A673 (cell line): ENCODE measurements around the gene SPSB3. TPM values are rescaled to one million over a fixed set of nuclear protein-coding genes. Genes with fewer than 3 reads are reported as not detected.

Experiments
- BruUV-seq: library from RNA; stranded (reverse); fragments of 400-500 nt; replicated peaks from 2 replicates; lab custom pipeline; 2021; lab: Mats Ljungman, UMichigan
- CTCF ChIA-PET: fragments of 300-600 bp; sonication (Branson Sonifier 250); formaldehyde crosslinking; loops from one replicate; lab custom pipeline; 2022; ENCODE audit warnings: antibody characterized with exemption; lab: Charles Lee
- POLR2A ChIA-PET: fragments of 300-600 bp; sonication (Branson Sonifier 250); formaldehyde crosslinking; loops from one replicate; lab custom pipeline; 2022; ENCODE audit warnings: antibody characterized with exemption; ENCODE audit not compliant: low non-redundant PET; lab: Charles Lee
- DNase-seq: peaks from one replicate; pipeline ENCODE4 v3.0.0-alpha.2; 2015; ENCODE audit warnings: low spot score
- H3K27ac ChIP-seq: fragments of 200-600 bp; sonication (generic); 2 replicates; pipeline ENCODE4 v1.5.1; 2016; ENCODE audit warnings: mixed run types, low read depth, mild to moderate bottlenecking, mixed read lengths, antibody characterized with exemption, low read length; ENCODE audit not compliant: poor library complexity, severe bottlenecking
- H3K27me3 ChIP-seq: fragments of 200-600 bp; sonication (generic); replicated peaks from 2 replicates; pipeline ENCODE4 v1.6.1; 2017; ENCODE audit warnings: mixed run types, low read depth, mild to moderate bottlenecking, mixed read lengths, antibody characterized with exemption, low read length; ENCODE audit not compliant: insufficient read depth, poor library complexity
- H3K36me3 ChIP-seq: fragments of 200-600 bp; sonication (generic); 2 replicates; pipeline ENCODE4 v1.6.1; 2016; ENCODE audit warnings: mixed run types, mild to moderate bottlenecking, mixed read lengths, antibody characterized with exemption, low read length; ENCODE audit not compliant: insufficient read depth, poor library complexity, severe bottlenecking
- H3K4me1 ChIP-seq: fragments of 200-600 bp; sonication (generic); 2 replicates; pipeline ENCODE4 v1.6.1; 2017; ENCODE audit warnings: mixed run types, mild to moderate bottlenecking, mixed read lengths, antibody characterized with exemption, low read length; ENCODE audit not compliant: insufficient read depth, poor library complexity, severe bottlenecking
- H3K4me3 ChIP-seq: fragments of 200-600 bp; sonication (generic); 2 replicates; pipeline ENCODE4 v1.5.1; 2016; ENCODE audit warnings: low read depth, mixed run types, mild to moderate bottlenecking, mixed read lengths, low read length; ENCODE audit not compliant: poor library complexity, severe bottlenecking
- H3K9me3 ChIP-seq: fragments of 200-600 bp; sonication (generic); 2 replicates; pipeline ENCODE4 v1.6.1; 2016; ENCODE audit warnings: mixed run types, low read depth, mild to moderate bottlenecking, mixed read lengths, antibody characterized with exemption, low read length; ENCODE audit not compliant: poor library complexity, severe bottlenecking
- EZH2 ChIP-seq: fragments of 200-600 bp; sonication (generic); IDR thresholded peaks from 2 replicates; pipeline ENCODE4 v1.6.1; 2017; ENCODE audit warnings: borderline replicate concordance, low read depth, mild to moderate bottlenecking, mixed read lengths, antibody characterized with exemption, low read length; ENCODE audit not compliant: poor library complexity, severe bottlenecking
- intact Hi-C: fragments of 100-400 bp; cut with micrococcal nuclease; formaldehyde crosslinking; loops from one replicate; pipeline ENCODE4 v1.10.0; 2022; ENCODE audit not compliant: unreplicated experiment
- total RNA-seq: library from RNA; stranded (reverse); gene quantifications from 2 replicates; pipeline ENCODE4 v1.2.3, GENCODE V29; 2021
- TF ChIP-seq, protein P1 (sequence below): fragments of 300-800, 200-600 bp; sonication (generic); conservative IDR thresholded peaks from 2 replicates; pipeline ENCODE4 v1.5.1; 2017; ENCODE audit warnings: low read depth, mild to moderate bottlenecking, antibody characterized with exemption, low read length, moderate library complexity, mixed read lengths

The SPSB3 gene
- total RNA-seq, 1 experiment from 2014 or later: 15.0 TPM

- TF ChIP-seq EZH2: no peak
- TF ChIP-seq, protein P1, sequence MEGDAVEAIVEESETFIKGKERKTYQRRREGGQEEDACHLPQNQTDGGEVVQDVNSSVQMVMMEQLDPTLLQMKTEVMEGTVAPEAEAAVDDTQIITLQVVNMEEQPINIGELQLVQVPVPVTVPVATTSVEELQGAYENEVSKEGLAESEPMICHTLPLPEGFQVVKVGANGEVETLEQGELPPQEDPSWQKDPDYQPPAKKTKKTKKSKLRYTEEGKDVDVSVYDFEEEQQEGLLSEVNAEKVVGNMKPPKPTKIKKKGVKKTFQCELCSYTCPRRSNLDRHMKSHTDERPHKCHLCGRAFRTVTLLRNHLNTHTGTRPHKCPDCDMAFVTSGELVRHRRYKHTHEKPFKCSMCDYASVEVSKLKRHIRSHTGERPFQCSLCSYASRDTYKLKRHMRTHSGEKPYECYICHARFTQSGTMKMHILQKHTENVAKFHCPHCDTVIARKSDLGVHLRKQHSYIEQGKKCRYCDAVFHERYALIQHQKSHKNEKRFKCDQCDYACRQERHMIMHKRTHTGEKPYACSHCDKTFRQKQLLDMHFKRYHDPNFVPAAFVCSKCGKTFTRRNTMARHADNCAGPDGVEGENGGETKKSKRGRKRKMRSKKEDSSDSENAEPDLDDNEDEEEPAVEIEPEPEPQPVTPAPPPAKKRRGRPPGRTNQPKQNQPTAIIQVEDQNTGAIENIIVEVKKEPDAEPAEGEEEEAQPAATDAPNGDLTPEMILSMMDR: no peak
- ChIA-PET POLR2A (no interaction called here), CTCF (no interaction called here)
- no peak for DNase-seq
- H3K4me1 ChIP-seq: no peaks in the 10 kb centered on the region
- no peaks in the 10 kb centered on the region for H3K27me3 ChIP-seq
- intact Hi-C loops: no loop called here
- peaks cover 8% of the 10 kb centered on the region for H3K36me3 ChIP-seq
- no peaks in the 10 kb centered on the region for H3K9me3 ChIP-seq
- H3K27ac ChIP-seq: no peak overlapping the region
- no peak overlapping the region for H3K4me3 ChIP-seq
- BruUV-seq: no TSS peak
Measured at GRCh38 chr16:1758923-1759322, 23.4 kb downstream of the SPSB3 start.

- H3K36me3 ChIP-seq: peaks cover 8% of the 10 kb centered on the region
- H3K27ac ChIP-seq: no peak overlapping the region
- TF ChIP-seq, protein P1: no peak
- no peak for TF ChIP-seq EZH2
- DNase-seq: no peak
- no peaks in the 10 kb centered on the region for H3K4me1 ChIP-seq
- H3K9me3 ChIP-seq: no peaks in the 10 kb centered on the region
- no peak overlapping the region for H3K4me3 ChIP-seq
- no TSS peak for BruUV-seq
- intact Hi-C loops: no loop called here
- ChIA-PET CTCF (no interaction called here), POLR2A (no interaction called here)
- H3K27me3 ChIP-seq: no peaks in the 10 kb centered on the region
Measured at GRCh38 chr16:1757714-1758461, 24.5 kb downstream of the SPSB3 start.

- no peak overlapping the region for H3K27ac ChIP-seq
- no TSS peak for BruUV-seq
- peaks cover 10% of the 10 kb centered on the region for H3K36me3 ChIP-seq
- TF ChIP-seq, protein P1: no peak
- no peak for TF ChIP-seq EZH2
- DNase-seq: no peak
- ChIA-PET CTCF (no interaction called here), POLR2A (no interaction called here)
- no peak overlapping the region for H3K4me3 ChIP-seq
- H3K9me3 ChIP-seq: no peaks in the 10 kb centered on the region
- no peaks in the 10 kb centered on the region for H3K27me3 ChIP-seq
- no peaks in the 10 kb centered on the region for H3K4me1 ChIP-seq
- intact Hi-C loops: no loop called here
Measured at GRCh38 chr16:1754204-1754603, 28.2 kb downstream of the SPSB3 start.
